K562 (cell line): ENCODE measurements around the gene IMMP2L. TPM values are rescaled to one million over a fixed set of nuclear protein-coding genes. Genes with fewer than 3 reads are reported as not detected.

ENCODE experiments used
- ATAC-seq: fragments of 200-7000 bp; cut with Tn5 transposase; 3 replicates; pipeline ENCODE4 v1.9.1; 2020; ENCODE audit warnings: moderate library complexity
- BruUV-seq: library from RNA; stranded (reverse); fragments of 400-500 nt; replicated peaks from 2 replicates; lab custom pipeline; 2021; lab: Mats Ljungman, UMichigan
- CTCF ChIA-PET: fragments of 300-600 bp; formaldehyde crosslinking; extraction: SDS; loops from one replicate; lab custom pipeline; 2021; ENCODE audit warnings: low intra/inter-chr PET ratio; lab: Yijun Ruan, JAX
- POLR2A ChIA-PET: fragments of 300-600, 350-650 bp; sonication (Branson Sonifier 250); formaldehyde crosslinking; extraction: SDS; loops from one replicate; lab custom pipeline; 2021; ENCODE audit warnings: antibody characterized with exemption, inconsistent platforms; lab: Yijun Ruan, JAX
- DNase-seq, 4 experiments: peaks; one replicate each; pipeline versions ENCODE4 v3.0.0 to v3.0.0-alpha.2; 2011 to 2018; ENCODE audit warnings: low spot score in 3 of 4, mixed read lengths in 3 of 4; ENCODE audit errors: extremely low read depth in 1 of 4
- FAIRE-seq: peaks from 2 replicates; lab custom pipeline; 2011; peaks lifted over from hg19 to GRCh38; lab: Jason Lieb, UNC
- H2AFZ ChIP-seq: 2 replicates; pipeline ENCODE4 v1.6.0; 2011; ENCODE audit warnings: low read depth, low read length, control low read depth, inconsistent platforms
- H3K27ac ChIP-seq: fragments of 200-600 bp; 3 replicates; pipeline ENCODE4 v1.8.0; 2011; ENCODE audit warnings: low read depth, mild to moderate bottlenecking, control low read depth, inconsistent platforms, low read length, moderate library complexity, mixed read lengths; ENCODE audit errors: extremely low read depth
- H3K27me3 ChIP-seq, 2 experiments: fragments of 300-600 bp in 1 of 2; 2 replicates in 1 of 2; 3 replicates in 1 of 2; pipeline versions ENCODE4 v1.6.0 to v1.8.0; 2011; ENCODE audit warnings: inconsistent platforms in 2 of 2, low read length in 2 of 2, mild to moderate bottlenecking in 1 of 2, mixed read lengths in 1 of 2, moderate library complexity in 1 of 2; ENCODE audit not compliant: control insufficient read depth in 2 of 2, insufficient read depth in 2 of 2
- H3K36me3 ChIP-seq: fragments of 300-600 bp; 3 replicates; pipeline ENCODE4 v1.8.0; 2011; ENCODE audit warnings: mild to moderate bottlenecking, low read length, inconsistent platforms; ENCODE audit not compliant: control insufficient read depth, insufficient read depth
- H3K4me1 ChIP-seq, 2 experiments: fragments of 200-600 bp in 1 of 2; replicated peaks in 1 of 2; 2 replicates in 1 of 2; 3 replicates in 1 of 2; pipeline versions ENCODE4 v1.5.1 to v1.8.0; 2011; ENCODE audit warnings: inconsistent platforms in 2 of 2, low read length in 2 of 2, mild to moderate bottlenecking in 1 of 2, mixed read lengths in 1 of 2, moderate library complexity in 1 of 2; ENCODE audit not compliant: control insufficient read depth in 2 of 2, insufficient read depth in 2 of 2
- H3K4me2 ChIP-seq: 2 replicates; pipeline ENCODE4 v1.6.1; 2011; ENCODE audit warnings: low read length, control low read depth, inconsistent platforms, mixed read lengths; ENCODE audit not compliant: insufficient read depth
- H3K4me3 ChIP-seq: fragments of 200-600 bp; sonication (generic), shearing (Covaris generic); 2 replicates; pipeline ENCODE4 v1.5.1; 2016; ENCODE audit warnings: control low read depth, inconsistent platforms
- H3K79me2 ChIP-seq: fragments of 200-600 bp; 3 replicates; pipeline ENCODE4 v1.8.0; 2011; ENCODE audit warnings: low read length, inconsistent platforms; ENCODE audit not compliant: control insufficient read depth, insufficient read depth
- H3K9ac ChIP-seq, 2 experiments: 2 replicates each; pipeline versions ENCODE4 v1.6.0 to v1.6.1; 2011; ENCODE audit warnings: low read depth in 2 of 2, low read length in 2 of 2, control low read depth in 1 of 2, inconsistent platforms in 1 of 2, mild to moderate bottlenecking in 1 of 2, mixed read lengths in 1 of 2; ENCODE audit not compliant: insufficient read depth in 1 of 2
- H3K9me1 ChIP-seq: one replicate; pipeline ENCODE4 v1.6.0; 2011; ENCODE audit warnings: inconsistent platforms, mild to moderate bottlenecking, low read length, moderate library complexity; ENCODE audit not compliant: control insufficient read depth, insufficient read depth
- H3K9me3 ChIP-seq: replicated peaks from 2 replicates; pipeline ENCODE4 v1.5.1; 2011; ENCODE audit warnings: low read depth, low read length, inconsistent platforms; ENCODE audit not compliant: control insufficient read depth, insufficient read depth
- H4K20me1 ChIP-seq: replicated peaks from 2 replicates; pipeline ENCODE4 v1.6.1; 2011; ENCODE audit warnings: low read length, inconsistent platforms, mixed read lengths; ENCODE audit not compliant: control insufficient read depth, insufficient read depth
- BRF2 ChIP-seq: IDR thresholded peaks from 3 replicates; pipeline ENCODE4 v1.6.1; 2011; ENCODE audit warnings: borderline replicate concordance, mild to moderate bottlenecking; ENCODE audit not compliant: insufficient read length, insufficient read depth
- ESRRB ChIP-seq: fragments of 250-450 bp; sonication (Bioruptor Pico); IDR thresholded peaks from 2 replicates; pipeline ENCODE4 v1.5.0; 2020; ENCODE audit warnings: mild to moderate bottlenecking, moderate library complexity, borderline replicate concordance
- HOMEZ ChIP-seq: fragments of 250-450 bp; sonication (Bioruptor Pico); IDR thresholded peaks from 2 replicates; pipeline ENCODE4 v1.4.0; 2020; ENCODE audit warnings: mild to moderate bottlenecking, moderate library complexity
- LARP7 ChIP-seq: fragments of 450-650 bp; IDR thresholded peaks from 2 replicates; pipeline ENCODE4 v1.6.1; 2016
- MAX ChIP-seq: sonication (generic); formaldehyde crosslinking; IDR thresholded peaks from 2 replicates; pipeline ENCODE4 v1.9.0; 2022; ENCODE audit warnings: mild to moderate bottlenecking, missing genetic modification reagents
- MCM2 ChIP-seq: fragments of 450-650 bp; IDR thresholded peaks from 2 replicates; pipeline ENCODE4 v1.6.1; 2017; ENCODE audit warnings: low read depth, mild to moderate bottlenecking
- RBM17 ChIP-seq: fragments of 200-400 bp; formaldehyde crosslinking; IDR thresholded peaks from 2 replicates; pipeline ENCODE4 v1.6.1; 2017; ENCODE audit warnings: low read depth, mild to moderate bottlenecking, low read length, borderline replicate concordance
- SNIP1 ChIP-seq: fragments of 450-650 bp; IDR thresholded peaks from 2 replicates; pipeline ENCODE4 v1.7.1; 2017; ENCODE audit warnings: low read depth, mild to moderate bottlenecking
- SPI1 ChIP-seq: IDR thresholded peaks from 2 replicates; pipeline ENCODE4 v1.6.1; 2011; ENCODE audit warnings: low read depth, low read length, control low read depth, borderline replicate concordance
- ZNF232 ChIP-seq: sonication (generic); formaldehyde crosslinking; IDR thresholded peaks from 2 replicates; pipeline ENCODE4 v1.8.0; 2022; ENCODE audit warnings: mild to moderate bottlenecking, missing genetic modification reagents
- ZNF24 ChIP-seq: fragments of 450-650 bp; IDR thresholded peaks from 2 replicates; pipeline ENCODE4 v1.6.1; 2016
- ZNF431 ChIP-seq: sonication (generic); formaldehyde crosslinking; IDR thresholded peaks from 2 replicates; pipeline ENCODE4 v1.8.0; 2022; ENCODE audit warnings: mild to moderate bottlenecking, missing genetic modification reagents
- ZNF551 ChIP-seq: fragments of 250-450 bp; sonication (Bioruptor Pico); IDR thresholded peaks from 2 replicates; pipeline ENCODE4 v1.5.0; 2021; ENCODE audit warnings: mild to moderate bottlenecking, moderate library complexity
- ZNF75A ChIP-seq: fragments of 450-650 bp; formaldehyde crosslinking; IDR thresholded peaks from 2 replicates; pipeline ENCODE4 v1.4.0; 2020; ENCODE audit warnings: mild to moderate bottlenecking
- WGBS: fragments of 100-300 bp; shearing (Covaris generic); methylation state at CpG from one replicate; pipeline ENCODE4 v1.1.6; 2016; ENCODE audit warnings: low coverage, mixed read lengths; ENCODE audit not compliant: insufficient coverage; ENCODE audit errors: missing lambda C conversion rate; 5-methylcytosine and 5-hydroxymethylcytosine counted together
- in situ Hi-C: fragments of 300-500 bp; cut with MboI; formaldehyde crosslinking; loops from 4 replicates; pipeline ENCODE4 v1.15.0; 2018; ENCODE audit warnings: inconsistent platforms, mixed read lengths
- intact Hi-C: fragments of 100-400 bp; cut with micrococcal nuclease; formaldehyde crosslinking; loops from 2 replicates; pipeline ENCODE4 v1.14.2; 2022
- polyA plus RNA-seq, 8 experiments: library from polyadenylated mRNA; depleted of rRNA in 4 of 8; stranded (reverse) in 5 of 8; unstranded in 3 of 8; fragments of >200 nt; fragmentation: Nextera tagmentation in 2 of 8; fragmentation: Illumina TruSeq in 1 of 8; extraction: Ambion mirVana in 2 of 8; extraction: Trizol in 1 of 8; gene quantifications; 2 replicates each; pipeline versions ENCODE4 v1.2.1 to v1.2.3, GENCODE V29; 2011 to 2014; ENCODE audit warnings: inconsistent platforms in 1 of 8, missing spikeins in 1 of 8
- total RNA-seq, 7 experiments: library from RNA; depleted of rRNA in 6 of 7; stranded (reverse); fragments of >200 nt in 6 of 7; fragmentation: Illumina TruSeq in 2 of 7; extraction: Trizol in 2 of 7; gene quantifications; 2 replicates each; pipeline versions ENCODE4 v1.2.1 to v1.2.3, GENCODE V29; 2011 to 2021; ENCODE audit warnings: low replicate concordance in 1 of 7

Gene IMMP2L
- total and polyA plus RNA-seq, 9 of the 15 experiments (the other 6 are each of a cell fraction or from before 2014, with no cell fraction given), result 29.7 to 116 (median 53.0) TPM

- Histone ChIP-seq H3K9ac (no peak overlapping the region), H4K20me1 (no peaks in the 10 kb centered on the region), H2AFZ (no peak overlapping the region), H3K4me3 (no peak overlapping the region), H3K27me3 (no peaks in the 10 kb centered on the region), H3K9me1 (no peaks in the 10 kb centered on the region), H3K36me3 (no peaks in the 10 kb centered on the region), H3K9me3 (no peaks in the 10 kb centered on the region), H3K4me1 (no peaks in the 10 kb centered on the region), H3K79me2 (no peaks in the 10 kb centered on the region), H3K27ac (no peak overlapping the region), H3K4me2 (no peak overlapping the region)
- TF ChIP-seq BRF2 (no peak), ZNF232 (CRISPR knock-in tag) (no peak), ZNF75A (CRISPR knock-in tag) (no peak), SNIP1 (no peak), ZNF431 (CRISPR knock-in tag) (no peak), ZNF551 (CRISPR knock-in tag) (no peak), LARP7 (no peak), MCM2 (no peak), MAX (CRISPR knock-in tag) (no peak), ESRRB (CRISPR knock-in tag) (no peak), RBM17 (no peak), ZNF24 (no peak), SPI1 (no peak), HOMEZ (CRISPR knock-in tag) (no peak)
- intact Hi-C loops, result no loop called here
- 11% methylated on average over 1 of the region's 1 CpG for WGBS
- ATAC-seq (no peak), DNase-seq (no peak), FAIRE-seq (no peak)
- in situ Hi-C loops, result no loop called here
- ChIA-PET POLR2A (interaction anchor here (1.1 kb wide), 1 partner anchor 31 kb away, joined by 4 read pairs; no protein-coding TSS in a partner anchor), CTCF (no interaction called here)
- no TSS peak for BruUV-seq
Observed at GRCh38 chr7:110875346-110875745, 686.9 kb downstream of the IMMP2L start.
